ENCODE results near the gene STUM.

Gene STUM

GRCh38 chr1:226636847-226637096, 88.2 kb downstream of the STUM start:
- Histone ChIP-seq H3K36me3 (ENCODE audit: low read length) (no peaks in the 10 kb centered on the region), H3K4me2 (ENCODE audit: low read depth, low read length, poor library complexity, severe bottlenecking) (no peak overlapping the region), H4K20me1 (ENCODE audit: low read depth, low read length) (no peaks in the 10 kb centered on the region), H3K27me3 (ENCODE audit: low read length) (no peaks in the 10 kb centered on the region), H3K79me2 (ENCODE audit: insufficient read depth, low read length) (no peaks in the 10 kb centered on the region), H3K9ac (ENCODE audit: low read length) (no peak overlapping the region), H2AFZ (ENCODE audit: low read depth, low read length, severe bottlenecking) (no peak overlapping the region), H3K9me2 (replicated peaks; ENCODE audit: insufficient read depth, low read length) (no peaks in the 10 kb centered on the region), H3K4me3 (ENCODE audit: insufficient read depth, low read length, poor library complexity, severe bottlenecking) (no peak overlapping the region), H3K27ac (ENCODE audit: low read depth, low read length) (no peak overlapping the region), H3K9me3 (ENCODE audit: insufficient read depth, low read length) (no peaks in the 10 kb centered on the region), H3F3A (ENCODE audit: insufficient read depth) (no peaks in the 10 kb centered on the region)
- TF ChIP-seq CTCF (IDR thresholded peaks at IDR 0.05; ENCODE audit: insufficient read depth, low read length, poor library complexity, severe bottlenecking) (no peak), EZH2phosphoT487 (conservative IDR thresholded peaks at IDR 0.05; ENCODE audit: low read length) (no peak)

GRCh38 chr1:226637147-226637935, 88.8 kb downstream of the STUM start:
- no peak overlapping the region for H3K27ac ChIP-seq (ENCODE audit: low read depth, low read length)
- no peaks in the 10 kb centered on the region for H3K79me2 ChIP-seq (ENCODE audit: insufficient read depth, low read length)
- TF ChIP-seq EZH2phosphoT487 (conservative IDR thresholded peaks at IDR 0.05; ENCODE audit: low read length) = no peak
- TF ChIP-seq CTCF (IDR thresholded peaks at IDR 0.05; ENCODE audit: insufficient read depth, low read length, poor library complexity, severe bottlenecking) = no peak

GRCh38 chr1:226638001-226638601, 89.5 kb downstream of the STUM start:
- Histone ChIP-seq H3K4me2 (ENCODE audit: low read depth, low read length, poor library complexity, severe bottlenecking) (no peak overlapping the region), H3K79me2 (ENCODE audit: insufficient read depth, low read length) (no peaks in the 10 kb centered on the region), H3K27ac (ENCODE audit: low read depth, low read length) (no peak overlapping the region), H3K9me3 (ENCODE audit: insufficient read depth, low read length) (no peaks in the 10 kb centered on the region), H3K9ac (ENCODE audit: low read length) (no peak overlapping the region), H3K9me2 (replicated peaks; ENCODE audit: insufficient read depth, low read length) (no peaks in the 10 kb centered on the region), H3K27me3 (ENCODE audit: low read length) (no peaks in the 10 kb centered on the region), H3K4me3 (ENCODE audit: insufficient read depth, low read length, poor library complexity, severe bottlenecking) (no peak overlapping the region), H3K36me3 (ENCODE audit: low read length) (no peaks in the 10 kb centered on the region), H3F3A (ENCODE audit: insufficient read depth) (no peaks in the 10 kb centered on the region), H4K20me1 (ENCODE audit: low read depth, low read length) (no peaks in the 10 kb centered on the region), H2AFZ (ENCODE audit: low read depth, low read length, severe bottlenecking) (no peak overlapping the region)
- TF ChIP-seq EZH2phosphoT487 (conservative IDR thresholded peaks at IDR 0.05; ENCODE audit: low read length) = no peak
- no peak for TF ChIP-seq CTCF (IDR thresholded peaks at IDR 0.05; ENCODE audit: insufficient read depth, low read length, poor library complexity, severe bottlenecking)

More at GRCh38 chr1:226637147-226637935, 88.8 kb downstream of the STUM start:
- no peak overlapping the region for H3K4me2 ChIP-seq (ENCODE audit: low read depth, low read length, poor library complexity, severe bottlenecking)
- H3K4me3 ChIP-seq (ENCODE audit: insufficient read depth, low read length, poor library complexity, severe bottlenecking) = no peak overlapping the region
- H2AFZ ChIP-seq (ENCODE audit: low read depth, low read length, severe bottlenecking) = no peak overlapping the region
- H3K9ac ChIP-seq (ENCODE audit: low read length) = no peak overlapping the region
- H3F3A ChIP-seq (ENCODE audit: insufficient read depth) = no peaks in the 10 kb centered on the region
- no peaks in the 10 kb centered on the region for H3K9me3 ChIP-seq (ENCODE audit: insufficient read depth, low read length)
- no peaks in the 10 kb centered on the region for H3K27me3 ChIP-seq (ENCODE audit: low read length)
- H3K36me3 ChIP-seq (ENCODE audit: low read length) = no peaks in the 10 kb centered on the region
- no peaks in the 10 kb centered on the region for H4K20me1 ChIP-seq (ENCODE audit: low read depth, low read length)
- no peaks in the 10 kb centered on the region for H3K9me2 ChIP-seq (replicated peaks; ENCODE audit: insufficient read depth, low read length)

Measured in SU-DHL-6 (cell line).